Activated CD4-positive, CD25-positive, alpha-beta regulatory T cell treated with anti-CD3 and anti-CD28 coated beads, Interleukin-2, amount 50 U/mL, for 16 hours (primary cell): ENCODE data around the gene C10orf67.
A peak's percentile ranks its signal among the peaks of the same experiment; 100 is the strongest.
"Not testable (repeated sequence)": the region's sequence is repeated elsewhere in the genome, so short reads cannot be mapped to it uniquely, and the experiment has no call there.

Source experiments
- DNase-seq: peaks from one replicate; pipeline ENCODE4 v3.0.0-alpha.2; 2020; ENCODE audit warnings: low read depth, low spot score

C10orf67 gene

DNA sequence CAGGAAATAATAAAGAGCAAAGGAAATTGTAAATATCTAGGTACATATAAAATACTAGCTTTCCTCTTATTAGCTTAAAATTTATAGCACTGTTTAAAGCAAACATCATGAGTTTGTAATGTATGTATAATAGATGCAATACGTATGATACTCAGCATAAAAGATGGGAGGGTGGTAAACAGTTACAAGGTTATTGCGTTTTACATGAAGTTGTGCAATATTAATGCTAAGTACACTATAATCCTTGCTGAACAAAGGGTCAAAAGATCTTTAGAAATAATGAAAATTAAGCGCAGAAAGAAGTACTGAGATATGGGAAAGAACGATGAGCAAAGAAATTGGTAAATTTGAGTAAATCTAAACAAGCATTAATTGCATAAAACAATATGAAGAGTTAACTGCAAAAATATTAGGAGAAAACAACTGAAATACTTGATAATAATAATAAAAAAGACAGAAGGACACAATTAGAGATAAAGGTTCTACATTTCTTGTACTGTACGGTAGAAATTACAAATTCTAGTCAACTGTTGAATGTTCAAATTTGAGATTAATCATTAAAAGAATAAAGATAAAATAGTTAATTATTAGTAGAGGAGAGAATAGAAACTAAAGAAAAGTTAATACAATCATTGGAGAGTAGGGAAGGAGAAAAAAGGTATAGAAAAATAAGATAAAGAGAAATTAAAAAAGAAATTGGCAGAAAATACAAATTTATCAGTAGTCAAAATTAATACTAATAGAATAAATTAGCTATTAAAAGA lies 17.9 kb downstream of the C10orf67 start:
- DNase-seq: no peak

DNA sequence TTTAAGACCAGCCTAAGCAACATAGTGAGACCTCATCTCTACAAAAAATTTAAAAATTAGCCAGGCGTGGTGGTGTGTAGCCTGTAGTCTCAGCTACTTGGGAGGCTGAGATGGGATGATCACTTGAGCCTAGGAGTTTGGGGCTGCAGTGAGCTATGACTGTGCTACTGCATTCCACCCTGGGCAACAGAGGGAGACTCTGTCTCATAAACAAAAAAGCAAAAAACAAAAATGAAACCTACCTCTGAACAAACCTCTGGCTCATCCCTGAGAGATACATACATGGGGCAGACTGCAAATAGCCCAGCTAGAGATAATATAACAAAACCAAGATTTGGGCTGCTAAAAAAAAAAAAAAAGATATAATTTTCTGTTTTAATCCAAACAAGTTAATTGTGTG lies 19.5 kb downstream of the C10orf67 start:
- DNase-seq: no peak

DNA sequence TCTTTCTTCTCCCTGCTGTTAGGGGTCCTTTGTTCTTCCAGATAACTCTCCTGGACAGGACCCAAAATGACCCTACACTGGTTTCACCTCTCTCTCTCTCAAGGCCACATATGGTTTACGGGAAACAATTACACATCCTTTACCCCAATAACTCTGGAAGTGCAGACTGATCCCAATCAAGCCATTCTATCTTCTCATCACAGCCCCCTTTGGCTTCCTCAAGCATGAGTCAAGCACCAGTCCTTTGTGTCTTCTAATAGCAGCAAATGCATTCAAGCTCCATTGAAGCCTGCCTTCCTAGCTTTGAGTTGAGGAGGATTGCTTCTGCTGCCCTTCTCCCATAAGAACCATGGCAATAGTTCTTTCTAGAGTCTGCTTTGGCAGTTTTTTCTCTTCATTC lies 20.2 kb downstream of the C10orf67 start:
- no peak for DNase-seq

DNA sequence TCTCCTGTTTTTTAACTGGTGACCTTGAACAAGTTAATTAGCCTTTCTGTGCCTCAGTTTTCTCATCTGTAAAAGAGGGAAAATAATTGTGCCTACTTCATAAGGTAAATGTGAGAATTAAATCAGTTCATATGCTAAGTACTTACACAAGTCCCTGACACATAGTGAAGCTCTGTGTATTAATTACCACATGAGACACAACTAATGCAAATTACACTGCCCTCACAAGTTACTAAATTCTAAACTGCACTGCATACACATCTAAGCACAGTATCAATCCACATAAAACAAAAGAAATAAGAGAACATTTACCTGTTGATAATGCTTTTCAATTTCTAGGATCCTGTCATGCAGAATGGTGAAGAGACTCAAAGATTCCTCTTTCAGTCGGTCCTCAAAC lies 22.5 kb downstream of the C10orf67 start:
- DNase-seq: no peak

DNA sequence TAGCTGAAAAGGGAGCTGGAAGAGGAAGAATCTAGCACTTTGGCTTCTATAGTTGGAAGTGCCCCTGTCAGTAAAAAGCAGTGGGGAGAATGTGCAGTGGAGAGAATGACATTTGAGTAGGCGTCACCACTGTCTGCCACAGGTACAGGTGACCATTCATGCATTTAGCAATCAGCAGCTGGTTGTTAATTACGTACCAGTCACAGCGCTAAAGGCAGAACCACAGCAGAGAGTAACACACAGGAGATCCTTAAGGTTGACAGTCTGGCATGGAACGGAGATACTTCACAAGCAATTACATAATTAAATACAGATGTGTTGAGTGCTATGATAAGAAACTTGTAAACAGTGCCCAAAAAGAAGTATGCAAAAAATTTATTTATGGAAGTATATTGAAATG lies 24.8 kb downstream of the C10orf67 start:
- no peak for DNase-seq

DNA sequence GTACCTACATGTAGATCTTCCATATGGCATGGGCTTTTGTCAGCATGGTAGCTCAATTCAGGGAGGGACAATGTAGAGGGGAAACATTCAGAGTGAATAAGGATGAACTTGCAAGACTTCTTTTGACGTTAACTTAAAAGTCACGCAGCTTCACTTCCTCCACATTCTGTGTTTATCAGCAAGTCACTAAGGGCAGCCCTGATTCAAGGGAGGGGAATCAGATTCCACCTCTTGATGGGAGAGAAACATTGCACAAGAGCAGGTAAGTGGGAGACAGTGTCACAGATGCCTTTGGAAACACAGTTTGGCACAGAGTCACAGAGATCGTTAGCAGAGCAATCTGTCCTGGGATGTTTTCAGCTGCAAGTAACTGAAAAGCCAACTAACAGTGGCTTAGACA lies 26.2 kb downstream of the C10orf67 start:
- DNase-seq: no peak

DNA sequence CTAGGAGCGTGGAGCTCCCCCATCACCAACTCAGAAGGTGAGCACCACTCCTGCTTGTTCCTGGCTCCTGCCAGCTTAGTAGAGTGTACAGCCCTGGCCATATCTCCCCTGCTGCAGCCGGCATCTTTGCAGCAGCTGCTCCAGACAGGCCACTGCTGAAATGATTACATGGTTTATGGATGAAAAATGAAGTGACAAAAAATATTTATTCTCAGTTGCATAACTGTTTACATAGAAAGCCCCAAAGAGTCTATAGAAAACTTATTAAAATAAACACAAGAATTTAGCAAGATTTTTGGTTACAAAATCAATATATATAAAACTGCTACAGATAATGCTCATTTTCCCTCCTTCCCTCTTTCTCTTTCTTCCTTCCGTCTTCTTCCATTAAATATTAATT lies 27.2 kb downstream of the C10orf67 start:
- DNase-seq: no peak

DNA sequence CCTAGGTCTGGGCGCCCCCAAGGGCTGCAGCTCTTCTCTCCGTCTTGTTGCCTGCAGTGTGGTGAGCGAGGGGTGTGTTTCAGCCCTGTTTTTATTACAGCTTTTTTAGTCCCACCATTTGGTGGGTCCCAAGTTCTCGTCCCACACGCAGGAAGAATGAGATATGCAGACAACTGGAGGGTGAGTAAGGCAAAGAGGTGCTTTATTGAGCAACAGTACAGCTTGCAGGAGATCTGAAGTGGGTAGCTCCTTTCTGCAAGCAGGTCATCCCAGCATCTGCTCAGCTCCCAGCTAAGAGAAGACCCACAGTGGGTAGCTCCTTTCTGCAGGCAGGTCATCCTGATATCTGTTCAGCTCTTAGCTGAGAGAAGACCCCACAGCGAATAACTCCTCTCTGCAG lies 28.2 kb downstream of the C10orf67 start:
- no peak for DNase-seq

DNA sequence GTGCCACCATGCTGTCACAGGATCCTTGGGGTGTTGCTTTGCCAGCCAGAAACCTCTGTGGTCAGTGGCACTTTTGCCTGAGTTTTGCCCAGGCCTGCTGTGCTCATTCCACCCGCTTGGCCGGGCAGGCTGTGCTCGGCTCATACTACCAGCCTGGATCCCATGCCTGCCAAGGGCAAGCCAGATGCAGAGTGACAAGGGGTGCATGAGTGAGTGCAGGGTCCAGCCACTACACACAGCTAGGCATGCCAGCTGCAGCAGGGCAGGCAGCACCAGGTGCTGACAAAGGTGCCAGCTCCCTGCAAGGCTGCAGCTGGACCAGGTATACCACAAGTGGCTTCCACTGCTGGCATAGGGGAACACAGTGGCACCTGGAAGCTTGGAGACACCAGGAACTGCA lies 28.6 kb downstream of the C10orf67 start:
- no peak for DNase-seq

DNA sequence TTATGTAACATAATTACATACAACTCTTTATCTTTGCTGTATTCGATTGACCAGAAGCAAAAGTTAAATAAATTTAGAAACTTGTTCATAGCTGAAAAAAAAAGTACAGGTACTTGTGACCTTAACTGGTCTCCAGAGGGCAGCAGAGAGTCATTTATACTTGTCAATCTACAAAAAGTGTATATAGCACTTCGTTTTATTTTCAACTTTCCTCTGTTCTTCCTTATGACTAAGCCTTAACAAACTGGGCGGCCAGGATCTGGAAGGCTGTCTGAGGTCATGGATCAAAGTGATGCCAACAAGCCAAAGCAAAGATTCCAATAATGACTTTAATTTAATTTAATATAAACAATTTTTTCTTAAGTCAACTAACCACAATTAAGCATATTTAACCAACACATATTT lies 29.8 kb downstream of the C10orf67 start:
- peak; percentile 36 for DNase-seq

DNA sequence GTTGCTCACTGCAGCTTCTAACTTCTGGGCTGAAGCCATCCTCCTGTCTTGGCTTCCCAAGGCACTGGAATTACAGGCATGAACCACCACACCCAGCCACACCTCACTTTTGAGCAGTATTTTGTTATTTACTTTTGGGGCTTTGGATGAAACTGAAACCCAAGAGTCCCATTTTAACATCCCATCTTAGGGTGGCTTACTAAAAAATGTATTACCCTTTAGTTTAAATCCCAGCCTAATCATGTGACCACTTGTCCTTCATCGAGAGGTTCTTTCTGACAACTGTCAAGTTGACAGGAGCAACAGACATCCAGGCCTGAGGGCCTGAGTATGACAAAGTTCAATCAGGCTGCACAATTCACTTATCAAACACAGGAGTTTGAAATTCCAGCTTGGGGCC lies 33.6 kb downstream of the C10orf67 start:
- DNase-seq: no peak

DNA sequence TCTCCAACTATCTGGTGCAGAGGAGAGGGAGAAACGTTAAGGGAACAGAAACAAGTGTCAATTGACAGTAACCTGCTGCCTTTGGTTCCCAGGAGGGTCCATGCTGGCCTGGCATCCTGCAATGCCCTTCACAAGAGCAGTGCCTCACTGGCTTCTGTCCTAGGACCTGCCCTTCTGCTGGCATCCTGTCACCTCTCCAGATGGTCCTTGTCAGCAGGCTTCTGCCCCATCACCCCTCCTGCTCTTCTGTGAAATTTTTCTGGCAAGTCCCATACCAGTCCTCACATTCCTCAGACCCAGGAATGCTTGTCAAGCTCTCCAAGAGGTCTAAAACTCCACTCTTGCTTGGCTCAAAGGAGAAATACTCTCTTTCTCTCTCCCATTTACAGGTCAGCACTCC lies 34.2 kb downstream of the C10orf67 start:
- no peak for DNase-seq

DNA sequence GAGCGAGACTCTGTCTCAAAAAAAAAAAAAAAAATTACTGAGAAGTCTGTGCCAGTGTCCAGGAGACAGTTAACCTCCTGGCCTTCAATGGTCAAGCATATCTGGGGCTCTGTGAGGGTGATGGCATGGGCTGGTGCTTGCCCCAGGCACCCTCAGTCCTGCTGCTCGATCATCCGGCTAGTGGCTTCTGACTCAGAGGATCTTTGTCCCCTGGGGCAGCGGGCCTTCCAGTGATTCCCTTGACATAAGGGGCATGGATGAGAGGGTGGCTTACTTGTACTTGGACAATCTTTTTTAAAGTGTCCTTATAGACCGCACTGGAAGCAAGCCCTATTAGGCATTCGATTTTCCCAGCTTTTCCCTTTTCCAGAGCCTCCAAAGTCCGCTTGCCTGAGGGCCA lies 44.6 kb downstream of the C10orf67 start:
- not testable (repeated sequence) for DNase-seq

DNA sequence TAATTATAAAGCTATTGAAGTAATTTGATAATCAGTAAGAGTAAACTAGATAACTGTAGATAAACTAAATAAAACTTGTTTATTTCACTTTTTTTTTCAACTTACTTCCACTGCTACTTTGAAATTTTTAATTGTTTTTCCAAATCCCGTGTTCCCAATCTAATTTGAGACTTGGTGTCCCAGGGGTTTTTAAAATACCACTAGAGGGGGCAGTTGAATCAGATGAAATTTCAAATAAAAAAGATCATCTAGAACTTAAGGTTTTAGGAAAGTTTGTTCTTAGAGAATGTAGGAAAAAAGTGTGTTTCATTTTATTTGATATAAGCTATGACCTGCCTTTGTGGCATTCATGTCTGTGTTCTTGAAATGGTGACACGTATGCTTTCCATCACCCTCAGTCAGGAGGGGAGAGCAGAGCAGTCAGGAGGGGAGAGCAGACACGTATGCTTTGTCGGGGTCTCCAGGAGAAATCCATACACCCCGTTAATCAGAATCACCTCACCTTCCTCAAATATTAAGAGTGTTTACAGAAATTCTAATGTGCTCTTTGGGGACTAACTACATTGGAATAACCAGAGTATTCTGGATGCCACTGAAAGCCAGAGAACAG lies 49.9 kb downstream of the C10orf67 start:
- no peak for DNase-seq

DNA sequence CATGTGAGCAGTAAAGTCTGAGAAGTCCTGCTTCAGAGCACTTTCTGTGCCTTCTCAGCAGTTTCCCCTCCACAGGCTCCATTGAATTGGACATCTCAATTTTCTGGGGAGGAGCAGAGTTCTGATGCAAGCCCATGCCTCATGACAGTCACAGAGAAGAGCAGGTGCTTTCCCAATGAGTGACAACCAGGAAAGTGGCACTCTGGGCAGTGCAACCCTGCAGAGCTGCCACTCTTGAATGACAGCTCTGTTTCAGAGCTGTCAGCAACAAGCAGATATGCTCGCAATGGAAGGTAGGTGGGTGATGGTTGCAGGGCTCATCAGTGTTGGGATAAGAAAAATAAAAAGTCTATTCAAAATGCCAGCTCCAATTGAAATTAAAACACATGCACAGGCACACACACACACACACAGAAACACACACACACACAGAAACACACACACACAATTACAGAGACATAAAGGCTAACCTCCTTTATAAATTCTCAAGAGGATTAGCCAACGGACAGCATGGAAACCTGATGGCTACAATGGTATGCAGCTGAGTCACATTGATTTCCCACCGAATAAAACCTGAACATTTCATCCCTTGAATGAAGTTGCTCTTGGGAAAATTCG lies 50.5 kb downstream of the C10orf67 start:
- DNase-seq: no peak

DNA sequence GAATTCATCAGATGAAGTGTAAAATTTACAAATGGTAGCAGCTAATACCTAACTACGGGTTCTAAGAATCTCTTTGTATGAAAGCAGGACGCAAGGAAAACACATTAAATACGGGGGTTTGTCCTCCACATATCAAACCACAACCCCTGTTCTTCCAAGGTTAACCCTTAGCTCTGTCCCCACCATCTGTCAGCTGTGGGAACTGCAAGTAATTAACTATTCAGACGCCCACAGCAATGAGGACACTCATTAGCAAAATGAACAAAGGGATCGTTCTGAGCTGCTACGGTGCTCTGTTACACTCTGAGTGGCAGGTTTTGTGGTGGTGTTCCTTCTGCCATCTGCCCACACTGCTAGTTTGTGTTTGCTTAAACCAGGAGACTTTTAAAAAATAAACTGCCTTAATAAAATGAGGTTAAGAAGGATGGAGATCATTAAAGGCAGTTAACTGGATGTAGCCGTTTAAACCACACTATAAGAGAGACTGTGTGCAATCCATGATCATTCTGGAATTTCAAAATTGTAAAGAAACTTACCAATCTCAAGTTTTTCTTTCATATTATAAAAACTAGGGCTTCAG lies 51.4 kb downstream of the C10orf67 start:
- no peak for DNase-seq

DNA sequence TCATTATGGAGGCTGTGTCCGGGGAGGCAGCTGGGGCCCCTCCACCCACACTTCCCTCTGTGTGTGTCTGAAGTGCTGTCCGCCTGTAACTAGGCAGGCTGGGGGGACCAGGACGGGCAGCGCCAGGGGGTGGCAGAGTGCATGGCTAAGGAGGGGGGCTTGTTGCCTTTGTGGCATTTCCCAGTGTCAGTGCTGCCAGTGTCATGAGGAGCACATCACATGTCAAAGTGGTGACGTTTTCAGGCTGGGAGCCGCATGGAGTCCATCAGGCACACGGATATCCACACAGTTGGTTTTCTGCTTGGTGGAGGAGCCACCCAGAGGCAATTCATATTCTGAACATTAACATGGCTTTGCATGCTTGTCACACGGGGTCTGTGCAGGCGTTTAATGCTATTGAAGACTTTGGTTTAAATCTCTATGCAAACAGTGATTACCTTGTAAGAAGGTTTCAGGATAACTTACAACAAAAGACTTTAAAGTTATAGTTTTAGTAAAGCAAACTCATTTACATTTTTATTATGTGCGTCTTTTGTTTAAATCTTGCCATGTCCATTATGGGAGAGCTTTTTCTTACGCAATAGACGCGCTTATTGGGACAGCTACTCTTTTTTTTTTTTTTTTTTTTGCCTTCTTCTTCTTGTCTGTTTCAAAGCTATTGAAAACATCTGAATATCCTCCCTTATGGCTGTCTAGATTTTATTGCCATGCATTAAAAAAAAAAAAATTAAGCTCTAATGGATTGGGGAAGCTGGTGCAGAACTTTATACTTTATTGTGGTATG lies 52.9 kb downstream of the C10orf67 start:
- no peak for DNase-seq

DNA sequence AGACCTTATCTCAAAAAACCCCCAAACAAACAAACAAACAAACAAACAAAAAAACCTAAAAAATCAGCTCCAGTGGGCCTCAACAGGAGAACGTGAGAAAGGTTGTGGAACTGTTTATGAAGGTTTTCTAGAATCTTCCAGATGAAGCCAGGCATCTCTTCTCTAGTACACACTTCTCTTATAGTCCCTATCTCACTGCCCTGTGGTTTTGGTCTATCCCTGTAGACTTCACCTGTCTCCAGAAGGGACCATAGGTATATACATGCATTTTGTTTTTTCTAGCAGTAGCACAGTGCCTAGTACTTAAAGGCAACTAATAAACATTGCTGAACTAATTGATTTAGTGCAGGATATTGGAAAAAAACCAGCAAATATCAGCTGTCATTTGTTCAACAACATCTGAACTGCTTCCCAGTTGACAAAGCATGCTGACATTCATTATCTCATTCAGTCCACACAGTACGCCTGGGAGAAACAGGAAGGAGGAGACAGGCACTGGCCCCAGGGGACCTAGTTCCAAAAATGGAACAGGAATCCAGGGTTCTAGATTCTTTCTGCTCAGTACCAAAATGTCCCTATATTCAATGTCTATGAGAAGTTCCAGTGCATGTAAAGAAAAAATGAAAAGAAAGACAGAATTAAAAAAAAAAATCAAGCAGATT lies 59.8 kb downstream of the C10orf67 start:
- DNase-seq: no peak

DNA sequence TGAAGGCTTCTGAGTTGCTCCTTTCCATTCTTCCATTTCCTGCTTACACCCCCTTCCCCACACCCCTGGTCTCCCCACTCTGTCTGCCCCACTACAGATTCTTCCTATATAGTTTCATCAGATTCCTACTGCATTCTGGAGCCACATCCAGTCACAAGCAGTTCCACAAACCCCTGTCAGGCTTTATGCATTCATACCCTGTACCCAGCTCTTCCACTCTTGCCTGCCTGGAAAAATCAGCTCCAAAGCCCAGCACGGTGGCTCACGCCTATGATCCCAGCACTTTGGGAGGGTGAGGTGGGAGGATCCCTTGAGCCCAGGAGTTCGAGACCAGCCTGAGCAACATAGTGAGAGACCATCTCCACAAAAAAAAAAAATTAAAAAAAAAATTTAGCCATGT lies 60.4 kb downstream of the C10orf67 start:
- DNase-seq: no peak

DNA sequence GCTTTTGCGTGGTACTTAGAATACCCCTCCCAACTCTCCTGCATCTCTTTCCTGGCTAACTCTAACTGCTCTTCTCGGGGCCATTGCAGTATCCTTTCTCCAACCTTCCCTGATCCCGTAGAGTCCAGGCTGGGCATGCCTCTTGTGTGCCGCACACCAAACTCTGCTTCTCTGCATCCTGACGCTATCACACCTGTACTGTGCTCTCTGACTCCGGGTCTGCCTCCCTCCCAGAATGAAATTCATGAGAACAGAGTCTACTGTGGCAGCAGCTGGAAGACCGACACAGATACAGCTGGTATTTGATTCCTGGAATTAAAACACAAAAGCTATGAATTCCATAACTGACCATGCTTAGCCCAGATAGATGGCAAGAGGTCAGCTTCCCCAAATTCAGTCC lies 60.9 kb downstream of the C10orf67 start:
- DNase-seq: no peak

DNA sequence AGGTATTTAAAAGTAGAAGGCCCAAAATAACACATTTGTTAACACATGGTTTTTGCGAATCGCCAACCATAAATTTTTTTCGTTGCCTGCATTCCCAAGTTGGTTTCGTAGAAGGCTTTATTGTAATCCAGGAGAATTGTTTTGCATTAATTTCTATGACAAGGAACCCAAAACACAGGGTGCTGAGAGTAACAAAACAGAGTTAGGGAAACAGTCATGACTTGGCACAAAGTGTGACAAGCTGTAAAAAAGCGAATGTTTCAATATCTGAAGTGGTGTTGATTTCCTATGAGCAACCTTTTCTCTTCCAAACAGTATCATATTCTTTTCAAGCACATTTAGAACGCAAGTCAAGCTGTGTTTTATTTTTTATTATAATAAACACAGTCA lies 63.6 kb downstream of the C10orf67 start:
- DNase-seq: no peak
